ENCODE measurements around the gene URB1.

GRCh38 chr21:32349333-32349944, 43.4 kb downstream of the URB1 start:
- no peak for TF ChIP-seq CTCF (conservative IDR thresholded peaks at IDR 0.05; ENCODE audit: low read length)
- no peak for TF ChIP-seq EZH2phosphoT487 (IDR thresholded peaks at IDR 0.05; ENCODE audit: borderline replicate concordance)

Data from Loucy (cell line).